Measurements from ENCODE around the gene SLC27A3.
"Not testable (repeated sequence)": the region's sequence is repeated elsewhere in the genome, so short reads cannot be mapped to it uniquely, and the experiment has no call there.

SLC27A3 gene

GRCh38 chr1:153780551-153780950 lies 5.3 kb downstream of the SLC27A3 start:
- DNase-seq = no peak

- not testable (repeated sequence) for DNase-seq
Measured at GRCh38 chr1:153782648-153783047, 7.4 kb downstream of the SLC27A3 start.

DNA sequence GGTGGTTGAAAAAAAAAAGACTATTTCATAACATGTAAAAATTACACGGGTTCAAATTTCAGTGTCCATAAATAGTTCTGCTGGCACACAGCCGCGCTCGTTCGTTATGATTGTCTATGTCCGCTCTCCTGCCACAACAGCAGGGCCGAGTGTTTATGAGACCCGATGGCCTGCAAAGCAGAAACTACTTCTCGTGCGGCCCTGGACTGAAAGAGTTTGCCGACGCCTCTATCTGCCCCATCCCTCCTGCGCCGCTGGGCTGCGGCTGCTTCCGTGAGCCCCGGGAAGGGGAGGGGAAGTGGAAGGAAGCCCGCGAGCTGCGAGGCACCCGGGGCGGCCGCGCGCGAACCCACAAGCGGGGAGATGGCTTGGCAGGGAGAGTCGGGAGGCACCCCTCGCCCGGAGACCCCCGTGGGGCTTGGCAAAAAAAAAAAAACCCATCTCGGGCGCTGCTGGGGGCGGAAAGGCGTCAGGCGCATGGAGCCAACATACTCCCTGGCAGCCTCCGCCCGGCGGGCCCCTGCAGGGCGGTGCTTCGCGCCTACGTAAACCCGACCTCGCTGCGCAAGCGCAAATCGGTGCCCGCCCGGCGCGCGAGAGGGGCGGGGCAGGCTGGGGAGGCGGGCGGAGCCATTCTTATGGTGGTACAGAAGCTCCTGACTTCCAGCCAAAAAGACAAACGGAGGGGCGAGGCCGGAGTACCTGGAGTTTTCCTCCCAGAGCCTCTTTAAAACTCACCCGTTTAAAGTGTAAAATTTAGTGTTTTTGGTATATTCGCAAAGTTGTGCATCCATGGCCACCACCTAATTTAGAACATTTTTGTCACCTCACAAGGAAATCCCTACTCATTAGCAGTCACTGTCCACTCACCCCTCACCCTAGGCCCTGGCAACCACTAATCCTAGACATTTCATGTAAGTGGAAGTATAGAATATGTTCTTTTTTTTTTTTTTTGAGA lies 8.3 kb downstream of the SLC27A3 start:
- DNase-seq = peak; percentile 94 to 98 (median 96)

DNA sequence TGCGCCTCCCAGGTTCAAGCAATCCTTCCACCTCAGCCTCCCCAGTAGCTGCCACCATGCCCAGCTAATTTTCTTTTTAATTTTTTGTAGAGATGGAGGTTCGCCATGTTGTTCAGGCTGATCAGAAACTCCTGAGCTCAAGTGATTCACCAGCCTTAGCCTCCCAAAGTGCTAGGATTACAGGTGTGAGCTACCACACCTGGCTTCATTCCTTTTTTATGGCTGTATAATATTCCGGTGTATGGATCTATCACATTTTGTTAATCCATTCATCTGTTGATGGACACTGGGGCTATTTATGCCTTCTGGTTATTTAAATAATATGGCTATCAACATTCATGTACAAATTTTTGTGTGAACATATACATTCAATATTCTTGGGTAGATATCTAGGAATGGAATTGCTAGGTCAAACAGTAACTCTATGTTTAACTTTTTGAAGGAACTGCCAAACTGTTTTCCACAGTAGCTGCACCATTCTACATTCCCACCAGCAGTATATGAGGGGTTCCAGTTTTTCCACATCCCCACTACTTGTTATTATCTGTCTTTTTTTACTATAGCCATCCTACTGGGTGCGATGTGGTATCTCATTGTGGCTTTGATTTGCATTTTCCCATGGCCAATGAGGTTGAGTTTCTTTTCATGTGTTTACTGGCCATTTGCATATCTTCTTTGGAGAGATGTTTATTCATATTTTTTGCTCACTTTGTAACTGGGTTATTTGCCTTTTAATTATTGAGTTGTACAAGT lies 11.0 kb downstream of the SLC27A3 start:
- DNase-seq = no peak

DNA sequence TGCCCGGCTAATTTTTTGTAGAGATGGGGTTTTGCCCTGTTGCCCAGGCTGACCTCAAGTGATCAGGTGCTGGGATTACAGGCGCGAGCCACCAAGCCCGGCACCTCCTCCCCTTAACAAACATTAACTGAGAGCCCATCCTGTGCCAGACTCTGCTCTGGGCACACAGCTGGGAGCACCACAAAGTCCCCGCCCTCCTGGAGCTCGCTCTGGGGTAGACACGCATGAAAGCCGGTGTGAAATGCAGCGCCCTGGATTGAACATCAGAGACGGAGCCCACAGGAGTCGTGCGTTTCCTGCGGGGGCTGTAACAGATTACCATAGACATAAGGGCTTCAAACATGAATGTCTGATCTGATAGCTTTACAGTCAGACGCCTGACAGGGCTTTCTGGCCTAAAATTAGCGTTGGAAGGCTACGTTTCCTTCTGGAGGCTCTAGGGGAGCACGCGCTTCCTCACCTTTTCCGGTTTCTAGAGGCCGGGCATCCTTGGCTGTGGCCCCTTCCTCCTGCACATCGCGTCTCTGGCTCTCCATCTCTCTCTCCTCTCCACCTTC lies 14.3 kb downstream of the SLC27A3 start:
- no peak for DNase-seq

DNA sequence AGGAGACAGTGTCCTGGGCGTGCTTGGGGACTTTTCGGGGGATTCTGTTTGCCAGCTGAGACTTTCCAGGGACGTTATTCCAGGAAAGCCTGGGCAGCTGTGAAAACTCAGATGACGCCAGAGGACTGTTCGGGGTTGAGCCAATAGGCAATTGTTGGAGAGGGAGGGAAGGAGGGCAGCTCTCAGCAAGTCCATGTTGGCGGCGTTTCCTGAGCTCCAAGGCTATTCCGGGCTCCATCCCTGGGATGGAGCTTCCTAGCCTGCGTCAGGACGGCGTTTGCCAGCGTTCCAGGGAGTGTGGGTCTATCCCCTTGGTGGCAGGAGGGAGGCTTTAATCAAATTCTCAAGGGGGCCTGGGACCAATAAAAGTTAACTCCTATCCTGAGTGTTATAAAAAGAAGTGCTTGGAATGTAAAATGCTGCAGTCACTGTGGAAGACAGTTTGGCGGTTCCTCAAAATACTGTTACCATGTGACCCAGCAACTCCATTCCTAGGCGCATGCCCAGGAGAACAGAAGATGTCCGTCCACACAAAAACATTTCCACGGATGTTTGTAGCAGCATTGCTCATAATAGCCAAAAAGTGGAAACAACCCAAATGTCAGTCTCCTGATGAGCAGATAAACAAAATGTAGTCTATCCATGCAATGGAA lies 15.2 kb downstream of the SLC27A3 start:
- DNase-seq = peak; percentile 76 to 87 (median 82)

DNA sequence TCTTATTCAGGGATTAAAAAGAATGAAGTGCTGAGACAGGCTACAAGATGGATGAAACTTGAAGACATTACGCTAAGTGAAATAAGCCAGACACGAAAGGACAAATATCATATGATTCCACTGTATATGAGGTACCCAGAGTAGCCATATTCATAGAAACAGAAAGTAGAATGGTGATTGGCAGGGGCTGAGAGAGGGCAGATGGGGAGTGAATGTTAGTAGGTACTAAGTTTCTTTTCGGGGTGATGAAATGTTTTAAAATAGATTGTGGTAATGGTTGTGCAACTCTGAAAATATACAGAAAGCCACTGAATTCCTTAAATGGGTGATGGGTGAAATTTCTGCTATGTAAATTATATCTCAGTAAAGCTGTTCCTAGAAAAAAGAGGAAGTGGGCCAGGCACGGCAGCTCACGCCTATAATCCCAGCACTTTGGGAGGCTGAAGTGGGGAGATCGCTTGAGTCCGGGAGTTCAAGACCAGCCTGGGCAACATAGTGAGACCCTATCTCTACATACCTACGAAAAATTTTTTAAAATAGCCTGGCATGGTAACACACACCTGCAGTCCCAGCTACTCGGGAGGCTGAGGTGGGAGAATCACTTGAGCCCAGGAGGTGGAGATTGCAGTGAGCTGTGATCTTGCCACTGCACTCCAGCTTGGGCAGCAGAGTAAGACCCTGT lies 15.9 kb downstream of the SLC27A3 start:
- DNase-seq = peak; percentile 88 to 99 (median 97)

GRCh38 chr1:153791648-153792253 lies 16.5 kb downstream of the SLC27A3 start:
- DNase-seq = peak; percentile 94 to 98 (median 94)

DNA sequence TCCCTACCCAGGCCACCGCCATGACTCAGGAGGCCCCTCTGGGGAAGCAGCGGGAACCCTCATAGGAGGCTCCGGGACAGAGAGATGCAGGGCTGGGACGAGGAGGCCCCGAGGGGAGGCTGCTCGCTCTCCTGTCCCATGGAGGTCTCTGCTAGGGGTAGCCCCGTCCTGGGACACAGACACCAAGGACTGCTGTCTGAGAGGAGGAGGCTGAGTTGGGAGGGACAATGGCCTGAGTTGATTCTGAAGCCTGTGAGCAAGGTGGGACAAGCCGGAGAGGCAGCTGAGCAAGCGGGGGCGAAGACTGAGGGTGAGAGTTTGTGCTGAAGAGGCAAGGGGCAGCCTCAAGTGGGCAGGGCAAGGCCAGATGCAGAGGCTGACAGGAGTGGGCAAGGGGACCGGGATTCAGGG lies 17.4 kb downstream of the SLC27A3 start:
- DNase-seq = no peak

GRCh38 chr1:153793261-153793972 lies 18.2 kb downstream of the SLC27A3 start:
- no peak for DNase-seq

DNA sequence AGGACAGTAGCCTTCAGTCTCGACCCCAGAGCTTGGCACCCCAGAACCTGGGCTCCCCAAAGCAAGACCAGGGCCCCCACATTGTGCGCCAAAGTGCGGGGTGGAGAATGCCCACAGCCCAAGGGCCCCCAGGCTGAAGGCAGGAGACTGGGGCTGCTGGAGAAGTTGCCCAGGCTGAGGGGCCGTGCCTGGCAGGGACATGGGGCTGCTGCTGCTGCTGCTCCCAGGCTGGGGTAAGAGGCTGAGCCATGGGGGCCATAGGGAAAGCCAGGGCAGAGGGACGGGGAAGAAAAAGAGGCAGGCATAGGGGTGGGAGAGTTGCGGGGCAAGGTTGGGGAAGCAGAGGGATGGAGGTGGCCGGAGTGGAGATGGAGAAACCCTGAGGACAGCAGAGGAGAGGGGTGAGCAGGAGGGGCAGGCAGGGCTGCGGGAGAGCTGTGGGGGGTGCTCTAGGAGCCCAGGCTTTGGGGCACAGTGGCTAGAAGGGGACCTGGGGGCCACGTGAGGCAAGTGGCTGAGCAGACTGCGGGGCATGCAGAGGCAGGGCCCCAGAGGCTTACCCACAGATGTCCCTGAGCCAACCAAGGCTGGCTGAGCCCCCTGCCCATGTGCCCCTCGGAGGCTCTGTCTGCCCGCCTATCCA lies 18.9 kb downstream of the SLC27A3 start:
- no peak for DNase-seq

- no peak for DNase-seq
Measured at GRCh38 chr1:153794624-153795329, 19.6 kb downstream of the SLC27A3 start.

DNA sequence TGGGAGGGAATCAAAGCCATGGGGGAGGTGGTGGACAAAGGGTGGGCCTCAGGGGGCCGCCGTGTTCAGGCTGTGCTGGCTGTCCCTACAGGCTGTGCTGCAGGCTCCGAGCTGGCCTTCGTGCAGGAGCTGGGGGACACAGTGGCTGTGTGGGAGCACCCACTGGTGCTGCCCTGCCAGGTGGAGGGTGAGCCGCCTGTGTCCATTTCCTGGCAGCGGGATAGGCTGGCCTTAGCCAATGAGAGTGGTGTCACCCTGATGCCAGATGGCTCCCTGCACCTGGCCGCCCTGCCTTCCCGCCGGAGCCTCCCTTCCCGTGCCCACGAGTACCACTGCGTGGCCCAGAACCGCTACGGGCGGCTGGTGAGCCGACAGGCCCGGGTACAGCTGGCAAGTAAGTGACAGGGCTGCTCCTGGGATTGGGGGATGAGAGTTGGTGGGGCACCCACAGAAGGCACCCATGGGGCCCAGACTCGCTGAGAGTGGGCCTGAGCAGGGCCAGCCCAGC lies 20.2 kb downstream of the SLC27A3 start:
- DNase-seq = no peak

DNA sequence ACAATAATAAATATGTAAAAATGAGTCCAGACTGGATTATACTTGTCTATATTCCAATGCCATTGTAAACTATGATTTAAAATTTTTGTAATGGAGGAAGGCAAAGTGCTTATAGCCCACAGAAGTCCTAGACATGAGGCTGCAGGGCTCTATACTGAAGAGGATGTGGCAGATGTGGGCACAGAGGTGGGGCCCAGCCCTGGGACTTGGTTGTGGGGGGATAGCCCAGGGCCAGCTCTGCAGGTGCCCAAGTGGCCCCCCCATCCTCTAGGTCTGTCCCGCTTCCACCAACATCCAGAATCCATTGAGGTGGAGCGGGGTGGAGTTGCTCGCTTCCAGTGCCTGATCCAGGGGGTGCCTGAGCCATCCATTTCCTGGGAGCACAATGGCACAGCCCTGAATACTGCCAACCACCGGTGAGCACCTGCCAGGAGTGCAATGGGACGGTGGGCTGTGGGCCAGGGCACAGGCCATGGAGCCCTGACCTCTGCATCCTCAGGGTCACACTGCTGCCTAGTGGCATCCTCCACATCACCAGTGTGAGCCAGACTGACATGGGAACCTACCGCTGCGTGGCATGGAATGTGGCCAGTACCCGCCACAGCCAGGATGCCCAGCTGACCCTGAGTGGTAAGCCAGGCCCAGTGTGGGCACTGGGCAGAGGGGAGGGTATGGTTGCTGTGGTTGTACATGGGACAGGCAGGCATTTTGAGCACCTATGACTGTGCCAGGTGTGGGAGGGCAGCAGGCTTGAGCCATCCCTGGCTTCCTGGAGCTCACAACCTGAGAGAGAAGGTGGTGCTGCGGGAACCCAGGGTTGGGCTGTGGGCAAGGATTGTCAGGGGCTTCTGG lies 21.0 kb downstream of the SLC27A3 start:
- no peak for DNase-seq

GRCh38 chr1:153796786-153797659 lies 21.8 kb downstream of the SLC27A3 start:
- DNase-seq = peak; percentile 67 to 86 (median 79)

- DNase-seq = no peak
Measured at GRCh38 chr1:153798468-153798780, 23.2 kb downstream of the SLC27A3 start.

DNA sequence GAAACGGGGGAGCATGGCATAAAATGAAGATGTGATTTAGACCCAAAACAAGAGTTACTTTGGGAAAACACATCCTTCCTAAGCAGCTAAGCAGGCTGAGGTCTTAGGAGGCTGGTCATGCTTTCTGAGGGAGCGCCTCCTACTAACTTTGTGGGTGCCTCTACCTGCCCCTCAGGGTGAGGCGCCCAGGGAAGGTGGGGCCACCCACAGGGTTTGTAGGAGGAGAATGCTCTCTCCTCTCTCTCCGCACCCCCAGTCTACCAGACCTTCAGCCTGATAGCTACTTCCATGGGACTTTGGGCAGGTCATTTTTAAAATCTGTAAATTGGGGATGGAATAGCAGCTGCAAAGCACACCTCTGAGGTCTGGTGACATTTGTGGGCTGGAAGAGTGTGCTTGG lies 23.8 kb downstream of the SLC27A3 start:
- DNase-seq = no peak

All from suppressor macrophage treated with lipopolysaccharide for 1 hour (primary cell).